Activated effector memory CD4-positive, alpha-beta T cell treated with anti-CD3 and anti-CD28 coated beads, Interleukin-2, amount 50 U/mL, for 16 hours (primary cell): ENCODE measurements around the gene CYP3A5.

Source experiments
- DNase-seq: peaks from one replicate; pipeline ENCODE4 v3.0.0-alpha.2; 2020

Gene CYP3A5

GRCh38 chr7:99605527-99605926, 74.3 kb downstream of the CYP3A5 start:
- DNase-seq = no peak

- DNase-seq = no peak
These were observed 78.0 kb downstream of the CYP3A5 start for GRCh38 chr7:99601656-99602310.

- DNase-seq = no peak
These were observed 80.0 kb downstream of the CYP3A5 start for GRCh38 chr7:99599836-99600235.
